GM12801 (cell line): ENCODE results near the gene SHMT2.

Experiments
- CTCF ChIP-seq: IDR thresholded peaks from one replicate; pipeline ENCODE4 v1.5.1; 2011; ENCODE audit warnings: control low read depth; ENCODE audit not compliant: insufficient read length; ENCODE audit errors: extremely low read depth

SHMT2 gene

GRCh38 chr12:57229634-57230380 is at the start of gene SHMT2:
Gene SHMT2, plus strand, starts transcription at chr12:57229711. Its CDS starts 68 bp downstream, at chr12:57229779.
- TF ChIP-seq CTCF, result no peak

GRCh38 chr12:57180321-57180989 is 49.1 kb upstream of the SHMT2 start:
- no peak for TF ChIP-seq CTCF

GRCh38 chr12:57181072-57181471 is 48.4 kb upstream of the SHMT2 start:
- TF ChIP-seq CTCF, result no peak

- no peak for TF ChIP-seq CTCF
Observed at GRCh38 chr12:57181561-57182155, 47.9 kb upstream of the SHMT2 start.

- TF ChIP-seq CTCF, result no peak
Observed at GRCh38 chr12:57182918-57183575, 46.5 kb upstream of the SHMT2 start.

- TF ChIP-seq CTCF, result no peak
Observed at GRCh38 chr12:57183939-57184725, 45.4 kb upstream of the SHMT2 start.

- no peak for TF ChIP-seq CTCF
Observed at GRCh38 chr12:57185403-57185802, 44.1 kb upstream of the SHMT2 start.
